Posterior cingulate gyrus (tissue), 11 donors: ENCODE data around the gene ANKDD1B.
A peak's percentile ranks its signal among the peaks of the same experiment; 100 is the strongest.

Experiments used
- DNase-seq, 10 donors: peaks; one replicate each; pipeline versions ENCODE4 v3.0.0 to v3.0.0-alpha.2; 2020 to 2021; ENCODE audit warnings: mixed read lengths in 3 of 10
- intact Hi-C: fragments of 100-400 bp; cut with DNase I; formaldehyde crosslinking; loops from one replicate; pipeline ENCODE4 v1.15.1; 2023

Gene ANKDD1B

DNA sequence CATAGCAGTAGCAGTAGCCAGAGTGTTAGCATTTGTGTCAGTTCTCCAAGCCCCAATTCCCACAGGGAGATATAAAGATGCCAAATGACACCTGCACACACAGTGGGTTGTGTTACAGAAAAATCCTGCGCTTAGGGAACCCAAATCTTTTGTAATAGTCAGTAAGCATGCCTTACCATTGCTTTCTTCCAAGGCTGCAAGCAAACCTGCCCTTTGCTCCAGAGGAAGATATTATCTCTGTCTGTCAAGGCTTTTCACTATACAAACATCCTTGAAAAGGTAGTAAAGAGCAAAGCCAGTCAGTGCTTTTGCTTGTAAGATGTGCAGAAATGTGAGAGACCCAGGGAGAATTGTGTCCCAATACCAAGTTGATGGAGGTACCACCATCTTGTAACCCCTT, 2.9 kb downstream of the ANKDD1B start:
- intact Hi-C loops: no loop called here

DNA sequence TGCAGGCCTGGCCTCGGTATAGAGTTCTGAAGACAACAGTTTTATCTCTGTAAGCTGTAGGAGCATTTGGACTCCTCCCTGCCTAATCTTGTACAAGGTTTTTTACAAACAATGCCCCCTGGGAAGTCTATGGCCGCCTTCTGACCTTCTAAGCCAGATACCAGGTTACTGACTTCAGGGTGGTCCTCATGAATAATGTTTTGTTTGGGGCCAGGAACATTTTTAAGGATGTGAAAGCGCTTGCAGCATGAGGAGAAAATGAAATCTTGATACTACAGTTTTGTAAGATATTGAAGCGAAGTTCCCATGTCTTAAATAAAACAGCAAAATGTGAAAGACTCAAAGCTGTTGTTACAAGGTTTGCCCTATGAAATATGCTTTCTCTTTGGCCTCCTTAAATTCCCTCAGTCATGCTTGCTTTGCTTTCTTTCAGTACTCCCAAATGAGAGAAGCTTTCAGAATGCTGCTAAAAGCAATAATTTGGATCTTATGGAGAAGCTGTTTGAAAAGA, 5.2 kb downstream of the ANKDD1B start:
- intact Hi-C loops: no loop called here
- no peak for DNase-seq

More for the DNA sequence above, 2.9 kb downstream of the ANKDD1B start:
- no peak for DNase-seq

DNA sequence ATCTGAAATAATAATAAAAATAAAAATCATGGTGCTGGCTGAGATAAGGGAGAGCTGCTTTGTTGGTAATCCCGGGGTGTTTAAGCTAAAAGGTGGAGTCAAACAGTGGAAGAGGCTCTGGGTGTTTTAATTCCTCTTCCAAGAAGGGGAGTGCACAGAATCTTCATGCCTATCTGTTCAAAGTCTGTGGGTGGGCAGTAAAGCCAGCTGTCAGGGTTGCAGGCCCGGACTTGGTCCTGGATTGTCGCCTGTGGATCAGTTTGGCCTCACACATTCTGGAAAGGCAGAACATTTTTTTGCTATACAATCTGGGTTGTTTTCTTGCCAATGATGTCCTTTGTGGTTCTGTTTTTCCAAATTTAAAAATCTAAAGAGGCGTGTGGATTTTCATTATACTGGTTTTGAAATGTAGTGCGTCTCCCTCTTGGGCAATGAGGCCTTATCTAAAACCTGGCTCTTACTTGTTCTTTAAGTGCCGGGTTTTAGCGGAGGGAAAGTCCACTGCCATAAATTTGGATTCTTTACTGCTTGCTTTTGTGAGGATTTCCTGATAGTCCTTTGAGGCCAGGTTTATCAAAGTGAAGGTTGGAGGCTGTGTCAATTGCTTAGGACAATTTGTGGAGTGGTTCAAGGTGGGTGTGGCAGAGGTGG, 5.8 kb downstream of the ANKDD1B start:
- intact Hi-C loops: no loop called here
- peak in 3 of 10 donors; percentile 16 to 82 (median 70) for DNase-seq

DNA sequence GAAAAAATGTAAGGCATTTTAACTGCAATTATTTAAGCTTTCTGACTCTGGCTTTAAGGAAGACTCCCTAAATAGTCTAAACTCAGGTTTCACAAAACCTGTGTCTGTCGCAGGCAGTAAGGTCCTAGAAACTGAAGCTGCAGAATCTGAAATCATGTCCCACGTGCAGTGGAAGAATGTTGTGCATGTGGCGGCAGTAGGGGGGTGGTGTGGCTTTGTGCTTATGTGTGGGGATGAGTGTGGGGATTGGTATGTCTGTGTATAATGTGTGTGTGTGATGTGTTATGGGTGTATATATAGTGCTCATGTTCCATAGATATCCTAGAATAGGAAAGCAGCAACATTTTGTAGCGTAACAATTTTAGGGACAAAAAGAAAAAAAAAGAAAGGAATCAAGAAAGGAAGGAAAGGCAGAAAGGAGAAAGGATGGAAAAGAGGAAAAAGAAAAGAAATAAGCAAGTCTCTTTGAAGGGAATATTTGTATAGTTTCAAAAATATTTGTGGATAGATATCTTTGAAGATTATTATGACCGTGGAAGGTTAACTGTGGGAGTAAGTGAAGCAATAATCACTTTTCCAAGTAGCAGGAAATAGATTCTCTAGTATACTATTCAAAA, 6.6 kb downstream of the ANKDD1B start:
- intact Hi-C loops: no loop called here
- DNase-seq: no peak

DNA sequence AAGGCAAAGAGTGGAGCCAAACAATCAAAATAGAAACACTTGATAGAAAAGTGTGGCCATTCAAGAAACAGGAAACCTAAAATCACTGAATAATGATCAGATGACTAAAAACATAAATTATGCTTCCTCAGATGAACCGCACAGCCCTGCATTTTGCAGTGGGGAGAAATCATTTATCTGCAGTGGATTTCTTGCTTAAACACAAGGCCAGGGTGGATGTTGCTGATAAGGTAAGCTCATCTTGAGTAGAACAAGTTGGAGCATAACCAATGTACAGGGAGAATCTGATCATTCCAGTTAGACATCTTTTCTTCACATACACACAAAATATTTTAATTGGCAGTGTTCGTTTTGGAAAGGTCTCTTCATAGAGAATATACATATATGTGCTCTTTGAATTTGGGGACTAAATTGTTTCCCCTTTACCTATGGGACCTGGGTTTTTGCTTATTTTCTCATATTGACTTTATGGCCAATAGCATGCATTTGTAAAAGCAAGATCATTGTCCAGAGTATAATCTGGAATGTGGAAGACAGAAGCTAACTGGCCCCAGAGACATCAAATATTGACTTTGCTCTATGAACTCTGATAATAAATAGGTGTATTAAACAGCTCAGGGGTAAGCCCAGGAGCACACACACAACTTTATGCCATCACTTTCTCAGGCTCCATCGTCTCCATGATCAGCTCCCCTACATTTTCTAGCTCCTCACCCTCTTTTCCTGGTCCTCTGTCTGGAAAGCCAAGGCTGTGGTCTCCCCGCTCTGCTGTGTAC, 9.1 kb downstream of the ANKDD1B start:
- DNase-seq: no peak
- intact Hi-C loops: no loop called here

DNA sequence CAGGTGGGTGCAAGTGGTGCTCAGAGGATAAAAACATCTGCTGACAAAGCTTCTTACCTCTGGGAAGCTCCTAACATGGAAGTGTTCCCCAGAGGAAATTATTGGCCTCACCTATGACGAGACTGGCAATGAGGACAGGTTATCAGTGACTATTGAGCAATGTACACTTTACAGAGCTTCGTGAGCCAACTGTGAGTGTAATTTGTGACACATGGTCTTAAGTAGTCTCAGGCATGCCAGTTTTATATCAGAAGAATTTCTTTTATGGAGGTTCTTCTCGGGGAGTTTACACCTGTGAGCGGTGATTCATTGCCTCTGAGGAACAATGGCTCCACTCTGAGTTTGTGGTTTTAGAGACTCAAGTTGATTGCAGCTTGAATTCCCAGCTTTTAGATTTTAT, 11.3 kb downstream of the ANKDD1B start:
- intact Hi-C loops: no loop called here
- no peak for DNase-seq

DNA sequence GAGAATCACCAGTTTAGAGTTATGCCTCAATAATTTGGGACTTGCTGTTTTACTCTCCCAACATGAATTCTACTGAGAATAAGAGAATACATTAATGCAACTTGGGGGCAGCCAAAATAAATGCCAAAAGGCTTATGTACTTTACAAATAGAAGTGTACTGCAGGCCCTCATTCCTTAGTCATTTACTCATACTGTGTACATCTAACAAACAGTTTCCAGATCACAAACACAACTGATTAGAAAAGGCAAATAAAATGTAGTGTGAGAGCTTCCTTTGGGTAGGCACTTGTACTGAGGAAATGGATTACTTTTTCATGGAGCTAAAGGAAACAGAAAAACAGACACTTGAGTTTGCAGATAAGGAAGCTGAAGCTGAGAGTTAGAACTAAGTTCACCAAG, 12.6 kb downstream of the ANKDD1B start:
- intact Hi-C loops: no loop called here
- DNase-seq: no peak

DNA sequence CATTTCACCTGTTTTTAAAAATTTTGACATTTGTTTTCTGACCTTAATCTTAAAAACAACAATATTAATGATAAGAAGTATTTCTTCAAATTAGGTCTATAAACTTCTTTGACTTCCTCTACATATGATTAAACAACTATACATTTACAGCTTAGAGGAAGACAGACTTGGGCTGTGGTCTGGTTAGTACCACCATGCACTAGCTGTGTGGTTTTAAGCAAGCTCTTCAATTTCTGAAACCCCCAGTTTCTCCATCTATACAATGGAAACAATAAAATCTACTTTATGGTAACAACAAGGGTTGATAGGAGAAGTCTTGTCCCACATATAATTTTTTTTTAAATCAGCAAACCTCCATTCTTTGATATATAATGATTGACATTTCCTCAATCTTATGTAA, 15.7 kb downstream of the ANKDD1B start:
- no peak for DNase-seq
- intact Hi-C loops: no loop called here

DNA sequence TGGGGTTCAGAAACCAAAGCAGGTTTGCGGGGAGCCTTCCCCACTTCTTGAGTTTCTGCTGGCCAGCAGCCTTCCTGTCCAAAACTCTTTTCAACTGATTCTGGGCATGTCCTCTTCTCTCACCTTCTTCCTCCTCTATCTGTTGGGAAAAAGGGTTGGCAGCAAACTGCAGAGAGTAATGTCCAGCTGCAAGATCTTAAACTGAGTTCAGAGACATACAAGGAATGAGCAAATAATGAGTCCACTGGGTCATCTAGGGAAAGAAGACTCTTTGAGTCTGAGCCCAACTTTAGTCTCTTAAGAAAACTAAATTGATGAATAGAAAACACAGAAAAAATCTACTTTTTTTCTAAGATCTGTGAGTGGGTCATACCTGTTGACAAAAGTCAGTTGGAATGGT, 16.5 kb downstream of the ANKDD1B start:
- intact Hi-C loops: no loop called here
- DNase-seq: no peak

DNA sequence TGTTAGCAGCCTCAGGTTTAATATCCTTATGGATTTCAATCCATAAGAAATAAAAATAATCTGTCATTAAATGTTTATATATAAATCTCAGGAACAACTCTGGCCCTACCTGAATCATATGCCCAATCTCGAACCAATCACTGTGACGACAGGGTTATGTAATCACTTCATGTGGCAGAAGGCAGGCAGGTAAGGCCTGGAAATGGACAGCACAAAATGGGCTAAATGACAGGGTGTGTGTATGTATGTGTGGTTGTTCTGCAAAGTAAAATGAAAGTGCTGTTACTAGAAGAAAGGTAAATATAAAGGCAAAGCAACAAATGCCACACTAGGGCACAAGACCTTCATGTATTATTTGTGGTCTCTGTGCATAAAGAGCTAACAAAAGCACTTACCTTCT, 19.6 kb downstream of the ANKDD1B start:
- intact Hi-C loops: no loop called here
- DNase-seq: no peak

DNA sequence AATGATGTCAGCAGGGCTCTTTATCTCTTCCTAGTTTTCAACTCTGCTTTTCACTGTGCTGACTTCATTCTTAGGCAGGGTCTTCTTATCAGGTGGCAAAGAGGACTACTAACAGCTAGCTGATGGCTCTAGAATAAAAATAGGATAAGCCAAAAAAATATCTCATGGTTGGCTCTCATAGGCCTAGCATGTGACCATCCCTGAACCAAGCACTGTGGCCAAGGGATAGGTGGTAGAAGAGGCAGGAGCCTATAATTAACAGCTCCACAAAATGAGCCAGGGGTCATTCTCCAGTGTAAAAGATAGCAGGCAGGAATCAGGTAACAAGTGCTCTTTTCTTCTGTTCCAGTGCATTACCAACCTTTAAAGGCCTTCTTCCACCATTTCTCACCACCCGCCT, 21.1 kb downstream of the ANKDD1B start:
- no peak for DNase-seq

DNA sequence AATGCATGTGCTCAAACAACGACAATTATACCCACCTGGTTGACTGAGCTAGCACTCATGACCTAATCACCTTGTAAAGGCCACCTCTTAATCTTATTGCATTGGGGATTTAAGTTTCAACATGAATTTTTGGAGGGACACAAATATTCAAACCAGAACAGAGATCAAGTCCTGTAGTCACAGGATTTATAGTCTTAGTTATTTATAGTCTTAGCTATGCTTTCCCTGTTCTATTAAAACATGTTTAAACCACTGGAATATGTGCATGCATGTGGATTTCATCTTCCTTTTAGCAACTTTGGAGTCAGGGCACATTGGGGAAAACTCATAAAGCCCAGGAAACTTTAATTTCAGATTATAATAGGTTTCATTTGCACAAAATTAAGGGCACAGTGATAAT, 26.7 kb downstream of the ANKDD1B start:
- no peak for DNase-seq

More for the DNA sequence above, 21.1 kb downstream of the ANKDD1B start:
- intact Hi-C loops: no loop called here

DNA sequence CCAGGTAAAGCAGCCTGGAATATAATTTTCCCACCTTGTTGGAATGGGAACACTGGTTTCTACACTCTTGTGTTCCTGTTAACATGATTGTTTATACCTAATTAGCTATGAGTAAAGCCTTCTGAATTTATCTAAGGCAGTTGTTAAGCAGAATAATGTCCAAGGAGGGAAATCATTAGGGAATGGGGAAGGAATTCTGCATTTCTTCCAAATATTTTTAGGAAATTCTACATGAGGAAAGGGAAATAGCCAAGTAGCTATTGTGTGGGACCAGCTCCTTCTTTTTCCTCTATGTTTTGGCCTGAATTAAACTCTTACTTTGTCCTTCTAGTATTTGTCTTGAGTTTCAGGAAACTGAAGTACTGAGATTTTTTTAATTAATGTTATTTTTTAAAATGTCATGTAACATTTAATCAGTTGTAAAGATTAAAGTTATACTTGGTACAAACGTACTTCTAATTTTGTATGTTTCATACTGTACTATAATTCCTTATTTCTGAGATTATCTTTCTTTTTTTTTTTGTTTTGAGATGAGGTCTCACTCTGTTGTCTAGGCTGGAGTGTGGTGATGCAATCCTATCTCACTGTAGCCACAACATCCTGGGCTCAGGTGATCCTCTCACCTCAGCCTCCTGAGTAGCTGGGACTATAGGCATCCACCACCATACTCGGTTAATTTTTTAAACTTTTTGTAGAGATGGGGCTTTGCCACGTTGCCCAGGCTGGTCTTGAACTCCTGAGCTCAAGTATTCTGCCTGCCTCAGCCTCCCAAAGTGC, 28.5 kb downstream of the ANKDD1B start:
- intact Hi-C loops: no loop called here
- DNase-seq: no peak

More for the DNA sequence above, 26.7 kb downstream of the ANKDD1B start:
- intact Hi-C loops: no loop called here

DNA sequence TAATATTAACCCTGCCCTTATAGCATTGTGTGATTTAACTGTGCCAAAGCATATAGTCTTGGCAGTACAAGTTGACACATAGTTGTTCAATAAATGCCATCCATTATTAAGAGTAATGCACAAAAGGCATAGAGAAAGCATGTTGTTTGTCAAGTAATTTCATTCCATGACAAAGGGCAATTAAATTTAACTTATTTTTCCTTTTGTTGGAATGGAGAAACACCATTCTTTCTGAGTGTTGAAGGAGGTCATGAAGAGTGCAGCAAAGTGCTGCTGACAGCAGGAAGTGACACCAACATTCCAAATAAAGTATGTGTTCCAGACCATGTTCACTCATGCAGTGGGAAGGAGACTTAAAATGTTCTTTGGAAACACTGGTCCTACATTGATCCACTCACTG, 29.1 kb downstream of the ANKDD1B start:
- intact Hi-C loops: no loop called here
- DNase-seq: no peak

DNA sequence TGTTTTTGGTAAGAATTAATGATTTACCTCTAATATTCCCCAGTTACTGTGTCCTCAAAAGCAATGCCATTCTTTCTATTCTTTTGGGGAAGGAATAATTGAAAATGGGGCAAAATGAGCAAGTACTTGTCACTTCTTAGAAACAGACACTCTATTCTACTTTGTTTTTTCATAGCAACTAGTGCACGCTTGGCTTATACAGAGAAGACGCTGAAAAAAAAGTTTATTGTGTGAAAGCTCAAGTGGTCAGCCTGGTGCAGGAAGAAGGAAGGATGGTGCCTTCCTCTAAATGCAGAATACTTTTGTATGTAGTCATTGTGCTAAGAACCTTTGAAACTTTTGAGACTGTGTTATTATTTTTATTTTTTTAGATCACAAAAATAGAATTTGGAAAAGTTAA, 29.6 kb downstream of the ANKDD1B start:
- intact Hi-C loops: no loop called here
- no peak for DNase-seq

DNA sequence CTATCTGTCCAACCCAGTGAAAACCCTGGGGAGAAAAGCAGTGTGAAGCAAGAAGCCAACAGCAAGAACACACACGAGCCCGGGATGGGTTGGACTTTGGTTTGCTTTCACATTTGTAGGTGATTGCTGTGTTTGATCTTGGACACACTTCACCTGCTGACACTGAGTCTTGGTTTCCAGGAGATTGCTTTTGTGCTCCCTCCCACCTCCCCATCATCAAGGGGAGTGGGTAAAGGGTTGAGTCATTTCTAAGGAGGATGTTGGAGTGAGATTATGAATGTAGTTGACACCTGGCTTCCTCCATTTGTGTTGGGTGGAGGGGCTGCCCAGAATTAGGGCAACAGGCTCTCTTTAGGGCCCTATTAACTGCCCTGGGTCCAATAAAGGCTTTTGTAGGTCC, 37.5 kb downstream of the ANKDD1B start:
- DNase-seq: no peak
- intact Hi-C loops: no loop called here

DNA sequence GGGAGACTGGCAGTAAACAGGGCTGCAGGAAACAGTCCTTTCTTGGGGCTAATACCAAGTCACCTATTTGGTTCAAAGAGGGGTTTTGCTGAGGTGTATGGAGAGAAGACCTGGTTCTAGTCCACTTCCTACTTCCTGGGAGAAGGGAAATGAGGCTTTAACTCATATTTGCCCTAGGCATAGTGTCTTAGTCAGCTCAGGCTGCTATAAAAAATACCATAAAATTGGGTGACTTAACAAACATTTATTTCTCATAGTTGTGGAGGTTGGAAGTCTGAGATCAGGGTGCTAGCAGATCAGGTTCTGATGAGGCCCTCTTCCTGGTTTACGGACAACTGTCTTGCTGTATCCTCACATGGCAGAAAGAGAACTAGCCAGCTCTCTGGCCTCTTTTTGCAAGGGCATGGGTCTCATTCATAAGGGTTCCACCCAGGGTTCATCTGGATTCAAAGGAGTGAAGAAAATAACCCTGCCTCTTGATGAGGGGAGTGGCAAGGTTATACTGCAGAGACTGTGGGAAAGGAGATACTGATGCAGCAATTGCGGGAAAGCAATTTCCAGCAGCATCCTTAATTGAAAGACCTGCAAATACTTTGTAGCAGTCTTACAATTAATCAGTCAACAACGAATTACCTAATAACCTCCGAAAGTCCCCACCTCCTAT, 40.5 kb downstream of the ANKDD1B start:
- DNase-seq: no peak
- intact Hi-C loops: no loop called here

DNA sequence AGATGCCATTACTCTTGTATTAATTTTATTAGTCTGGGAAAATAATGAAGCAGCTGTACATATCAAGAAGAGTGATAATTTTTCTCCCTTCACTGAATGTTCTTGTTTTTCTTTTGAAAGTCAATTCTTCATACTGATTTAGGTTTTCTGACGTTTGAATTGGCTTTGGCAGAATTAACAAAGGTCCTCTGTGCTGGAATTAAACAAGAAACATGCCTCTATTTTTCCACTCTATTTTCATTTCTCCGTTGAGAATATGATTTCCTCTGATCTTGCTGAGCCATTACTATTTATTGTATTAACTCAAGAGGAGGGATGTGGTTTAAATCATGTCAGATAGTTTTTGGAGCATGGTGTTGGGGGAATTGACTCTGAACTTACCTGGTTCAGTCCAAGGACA, 42.3 kb downstream of the ANKDD1B start:
- DNase-seq: no peak
- intact Hi-C loops: no loop called here

DNA sequence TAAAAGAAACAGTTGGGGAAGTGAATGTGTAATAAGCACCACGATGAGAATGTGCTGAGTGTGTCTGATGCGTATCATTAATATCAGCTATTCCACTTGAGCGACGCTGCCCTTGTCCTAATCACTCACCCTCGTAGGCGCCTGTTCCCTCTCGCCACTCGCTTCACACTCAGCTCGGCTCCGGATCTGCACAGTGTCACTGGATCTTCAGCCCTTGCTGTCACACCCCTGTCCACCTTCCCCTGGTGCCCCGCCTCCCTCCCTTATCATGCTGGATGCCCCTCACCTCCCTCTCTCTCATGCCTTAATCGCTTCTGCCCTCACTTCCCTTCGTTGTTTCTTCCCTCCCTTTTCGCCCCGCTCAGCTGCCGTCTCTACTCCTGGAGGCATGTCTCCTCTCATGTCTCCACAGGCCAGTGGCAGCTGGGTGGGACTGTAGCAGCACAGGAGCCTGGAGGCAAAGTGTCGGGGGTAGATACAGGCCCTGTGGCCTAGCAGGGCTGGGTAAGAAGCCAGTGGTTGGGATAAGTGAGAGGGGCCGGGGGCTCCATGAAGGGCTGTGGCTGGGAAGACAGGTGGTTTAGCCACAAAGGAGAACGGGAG, 43.5 kb downstream of the ANKDD1B start:
- peak in 1 of 10 donors; percentile 61 for DNase-seq
- intact Hi-C loops: no loop called here
